GM19193 (cell line): ENCODE measurements around the gene TAF1L.

Experiments used
- POLR2A ChIP-seq: IDR thresholded peaks from 4 replicates; pipeline ENCODE4 v1.6.1; 2011; ENCODE audit not compliant: insufficient read depth, insufficient read length; ENCODE audit errors: extremely low read depth

Gene TAF1L

GRCh38 chr9:32635362-32635761, at the start of gene TAF1L:
Gene TAF1L (minus strand): TSS chr9:32635669. CDS start chr9:32635579, 90 bp downstream.
- no peak for TF ChIP-seq POLR2A

- TF ChIP-seq POLR2A = no peak
Observed at GRCh38 chr9:32681751-32682150, 46.3 kb upstream of the TAF1L start.

- TF ChIP-seq POLR2A = no peak
Observed at GRCh38 chr9:32677931-32678330, 42.5 kb upstream of the TAF1L start.

- no peak for TF ChIP-seq POLR2A
Observed at GRCh38 chr9:32672469-32672868, 37.0 kb upstream of the TAF1L start.

GRCh38 chr9:32671333-32671732, 35.9 kb upstream of the TAF1L start:
- TF ChIP-seq POLR2A = no peak

- TF ChIP-seq POLR2A = no peak
Observed at GRCh38 chr9:32665101-32665500, 29.6 kb upstream of the TAF1L start.

GRCh38 chr9:32663741-32664140, 28.3 kb upstream of the TAF1L start:
- TF ChIP-seq POLR2A = no peak

- no peak for TF ChIP-seq POLR2A
Observed at GRCh38 chr9:32647671-32648070, 12.2 kb upstream of the TAF1L start.

- TF ChIP-seq POLR2A = no peak
Observed at GRCh38 chr9:32644698-32645097, 9.2 kb upstream of the TAF1L start.

GRCh38 chr9:32631991-32632390, 3.5 kb downstream of the TAF1L start:
- no peak for TF ChIP-seq POLR2A

- no peak for TF ChIP-seq POLR2A
Observed at GRCh38 chr9:32627394-32627954, 8.0 kb downstream of the TAF1L start.

- no peak for TF ChIP-seq POLR2A
Observed at GRCh38 chr9:32625320-32625719, 10.1 kb downstream of the TAF1L start.

- no peak for TF ChIP-seq POLR2A
Observed at GRCh38 chr9:32622948-32623347, 12.5 kb downstream of the TAF1L start.

- no peak for TF ChIP-seq POLR2A
Observed at GRCh38 chr9:32618261-32618660, 17.2 kb downstream of the TAF1L start.

GRCh38 chr9:32606811-32607210, 28.7 kb downstream of the TAF1L start:
- TF ChIP-seq POLR2A = no peak

GRCh38 chr9:32603914-32604852, 31.3 kb downstream of the TAF1L start:
- TF ChIP-seq POLR2A = no peak
